ENCODE measurements around the gene MINK1.
A peak's percentile ranks its signal among the peaks of the same experiment; 100 is the strongest.

Gene MINK1

DNA sequence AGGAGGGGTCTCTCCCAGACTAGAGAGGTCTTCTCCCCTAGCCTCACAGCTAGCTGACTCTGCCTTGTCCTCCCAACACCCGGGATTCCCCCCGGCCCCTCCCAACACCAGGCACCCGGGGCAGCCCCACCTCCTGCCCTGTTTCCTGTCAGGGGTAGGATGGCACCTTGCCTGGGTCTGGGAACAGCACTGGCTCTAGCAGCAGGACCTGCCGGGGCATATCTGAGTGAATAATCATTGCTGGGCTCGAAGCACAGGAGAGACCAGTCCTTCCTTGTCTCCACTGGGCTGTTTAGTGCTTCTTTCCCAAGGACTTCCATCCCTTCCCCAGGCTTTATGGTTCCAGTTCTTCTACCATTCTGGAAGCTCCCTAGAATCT lies 25.7 kb downstream of the MINK1 start:
- no peaks in the 10 kb centered on the region; the same call in 1 of the 2 replicates for H3K4me1 ChIP-seq (ENCODE audit: control insufficient read depth, insufficient read depth, low read length)
- ChIA-PET CTCF (interaction anchor here (0.6 to 1.5 kb wide), 3 partner anchors 23 to 70 kb away, joined by 3 to 4 read pairs (median 3); partner anchors contain the start of gene GLTPD2), POLR2A (no interaction called here)
- H3K4me3 ChIP-seq (ENCODE audit: low read depth, low read length): no peak overlapping the region
- H3K36me3 ChIP-seq (ENCODE audit: control insufficient read depth in 2 of 2, insufficient read depth in 1 of 2, low read length in 2 of 2): peaks cover 0 to 21% of the 10 kb centered on the region in 2 experiments; a peak in 2 of 3 replicates
- H3K9me3 ChIP-seq (ENCODE audit: control insufficient read depth, insufficient read depth, low read depth, low read length): no peaks in the 10 kb centered on the region
- H3K27ac ChIP-seq (ENCODE audit: extremely low read depth, low read depth, low read length): no peak overlapping the region
- TF ChIP-seq, protein P1, sequence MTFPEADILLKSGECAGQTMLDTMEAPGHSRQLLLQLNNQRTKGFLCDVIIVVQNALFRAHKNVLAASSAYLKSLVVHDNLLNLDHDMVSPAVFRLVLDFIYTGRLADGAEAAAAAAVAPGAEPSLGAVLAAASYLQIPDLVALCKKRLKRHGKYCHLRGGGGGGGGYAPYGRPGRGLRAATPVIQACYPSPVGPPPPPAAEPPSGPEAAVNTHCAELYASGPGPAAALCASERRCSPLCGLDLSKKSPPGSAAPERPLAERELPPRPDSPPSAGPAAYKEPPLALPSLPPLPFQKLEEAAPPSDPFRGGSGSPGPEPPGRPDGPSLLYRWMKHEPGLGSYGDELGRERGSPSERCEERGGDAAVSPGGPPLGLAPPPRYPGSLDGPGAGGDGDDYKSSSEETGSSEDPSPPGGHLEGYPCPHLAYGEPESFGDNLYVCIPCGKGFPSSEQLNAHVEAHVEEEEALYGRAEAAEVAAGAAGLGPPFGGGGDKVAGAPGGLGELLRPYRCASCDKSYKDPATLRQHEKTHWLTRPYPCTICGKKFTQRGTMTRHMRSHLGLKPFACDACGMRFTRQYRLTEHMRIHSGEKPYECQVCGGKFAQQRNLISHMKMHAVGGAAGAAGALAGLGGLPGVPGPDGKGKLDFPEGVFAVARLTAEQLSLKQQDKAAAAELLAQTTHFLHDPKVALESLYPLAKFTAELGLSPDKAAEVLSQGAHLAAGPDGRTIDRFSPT (tag by site-specific recombination; IDR thresholded peaks at IDR 0.05): no peak
- TF ChIP-seq ZIC2 (tag by site-specific recombination; IDR thresholded peaks at IDR 0.05) (0 out of 2 replicates have a peak, but pooled peaks have one; percentile 19), ZNF514 (tag by site-specific recombination; IDR thresholded peaks at IDR 0.05) (no peak), ZNF157 (tag by site-specific recombination; IDR thresholded peaks at IDR 0.05) (no peak), ZNF558 (tag by site-specific recombination; IDR thresholded peaks at IDR 0.05) (no peak), SCRT2 (tag by site-specific recombination; IDR thresholded peaks at IDR 0.05) (no peak), ZNF785 (tag by site-specific recombination; IDR thresholded peaks at IDR 0.05) (no peak), ZNF324 (tag by site-specific recombination; IDR thresholded peaks at IDR 0.05) (no peak), KLF7 (tag by site-specific recombination; IDR thresholded peaks at IDR 0.05; ENCODE audit: borderline replicate concordance) (no peak)
- TF ChIP-seq, protein P2, sequence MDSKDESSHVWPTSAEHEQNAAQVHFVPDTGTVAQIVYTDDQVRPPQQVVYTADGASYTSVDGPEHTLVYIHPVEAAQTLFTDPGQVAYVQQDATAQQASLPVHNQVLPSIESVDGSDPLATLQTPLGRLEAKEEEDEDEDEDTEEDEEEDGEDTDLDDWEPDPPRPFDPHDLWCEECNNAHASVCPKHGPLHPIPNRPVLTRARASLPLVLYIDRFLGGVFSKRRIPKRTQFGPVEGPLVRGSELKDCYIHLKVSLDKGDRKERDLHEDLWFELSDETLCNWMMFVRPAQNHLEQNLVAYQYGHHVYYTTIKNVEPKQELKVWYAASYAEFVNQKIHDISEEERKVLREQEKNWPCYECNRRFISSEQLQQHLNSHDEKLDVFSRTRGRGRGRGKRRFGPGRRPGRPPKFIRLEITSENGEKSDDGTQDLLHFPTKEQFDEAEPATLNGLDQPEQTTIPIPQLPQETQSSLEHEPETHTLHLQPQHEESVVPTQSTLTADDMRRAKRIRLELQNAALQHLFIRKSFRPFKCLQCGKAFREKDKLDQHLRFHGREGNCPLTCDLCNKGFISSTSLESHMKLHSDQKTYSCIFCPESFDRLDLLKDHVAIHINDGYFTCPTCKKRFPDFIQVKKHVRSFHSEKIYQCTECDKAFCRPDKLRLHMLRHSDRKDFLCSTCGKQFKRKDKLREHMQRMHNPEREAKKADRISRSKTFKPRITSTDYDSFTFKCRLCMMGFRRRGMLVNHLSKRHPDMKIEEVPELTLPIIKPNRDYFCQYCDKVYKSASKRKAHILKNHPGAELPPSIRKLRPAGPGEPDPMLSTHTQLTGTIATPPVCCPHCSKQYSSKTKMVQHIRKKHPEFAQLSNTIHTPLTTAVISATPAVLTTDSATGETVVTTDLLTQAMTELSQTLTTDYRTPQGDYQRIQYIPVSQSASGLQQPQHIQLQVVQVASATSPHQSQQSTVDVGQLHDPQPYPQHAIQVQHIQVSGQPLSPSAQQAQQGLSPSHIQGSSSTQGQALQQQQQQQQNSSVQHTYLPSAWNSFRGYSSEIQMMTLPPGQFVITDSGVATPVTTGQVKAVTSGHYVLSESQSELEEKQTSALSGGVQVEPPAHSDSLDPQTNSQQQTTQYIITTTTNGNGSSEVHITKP (tag by site-specific recombination; IDR thresholded peaks at IDR 0.05): peak; percentile 37
- TF ChIP-seq, protein P3, sequence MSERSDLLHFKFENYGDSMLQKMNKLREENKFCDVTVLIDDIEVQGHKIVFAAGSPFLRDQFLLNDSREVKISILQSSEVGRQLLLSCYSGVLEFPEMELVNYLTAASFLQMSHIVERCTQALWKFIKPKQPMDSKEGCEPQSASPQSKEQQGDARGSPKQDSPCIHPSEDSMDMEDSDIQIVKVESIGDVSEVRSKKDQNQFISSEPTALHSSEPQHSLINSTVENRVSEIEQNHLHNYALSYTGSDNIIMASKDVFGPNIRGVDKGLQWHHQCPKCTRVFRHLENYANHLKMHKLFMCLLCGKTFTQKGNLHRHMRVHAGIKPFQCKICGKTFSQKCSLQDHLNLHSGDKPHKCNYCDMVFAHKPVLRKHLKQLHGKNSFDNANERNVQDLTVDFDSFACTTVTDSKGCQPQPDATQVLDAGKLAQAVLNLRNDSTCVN (tag by site-specific recombination; optimal IDR thresholded peaks at IDR 0.05): no peak
- TF ChIP-seq, protein P4, sequence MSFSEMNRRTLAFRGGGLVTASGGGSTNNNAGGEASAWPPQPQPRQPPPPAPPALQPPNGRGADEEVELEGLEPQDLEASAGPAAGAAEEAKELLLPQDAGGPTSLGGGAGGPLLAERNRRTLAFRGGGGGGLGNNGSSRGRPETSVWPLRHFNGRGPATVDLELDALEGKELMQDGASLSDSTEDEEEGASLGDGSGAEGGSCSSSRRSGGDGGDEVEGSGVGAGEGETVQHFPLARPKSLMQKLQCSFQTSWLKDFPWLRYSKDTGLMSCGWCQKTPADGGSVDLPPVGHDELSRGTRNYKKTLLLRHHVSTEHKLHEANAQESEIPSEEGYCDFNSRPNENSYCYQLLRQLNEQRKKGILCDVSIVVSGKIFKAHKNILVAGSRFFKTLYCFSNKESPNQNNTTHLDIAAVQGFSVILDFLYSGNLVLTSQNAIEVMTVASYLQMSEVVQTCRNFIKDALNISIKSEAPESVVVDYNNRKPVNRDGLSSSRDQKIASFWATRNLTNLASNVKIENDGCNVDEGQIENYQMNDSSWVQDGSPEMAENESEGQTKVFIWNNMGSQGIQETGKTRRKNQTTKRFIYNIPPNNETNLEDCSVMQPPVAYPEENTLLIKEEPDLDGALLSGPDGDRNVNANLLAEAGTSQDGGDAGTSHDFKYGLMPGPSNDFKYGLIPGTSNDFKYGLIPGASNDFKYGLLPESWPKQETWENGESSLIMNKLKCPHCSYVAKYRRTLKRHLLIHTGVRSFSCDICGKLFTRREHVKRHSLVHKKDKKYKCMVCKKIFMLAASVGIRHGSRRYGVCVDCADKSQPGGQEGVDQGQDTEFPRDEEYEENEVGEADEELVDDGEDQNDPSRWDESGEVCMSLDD (tag by site-specific recombination; IDR thresholded peaks at IDR 0.05): no peak

DNA sequence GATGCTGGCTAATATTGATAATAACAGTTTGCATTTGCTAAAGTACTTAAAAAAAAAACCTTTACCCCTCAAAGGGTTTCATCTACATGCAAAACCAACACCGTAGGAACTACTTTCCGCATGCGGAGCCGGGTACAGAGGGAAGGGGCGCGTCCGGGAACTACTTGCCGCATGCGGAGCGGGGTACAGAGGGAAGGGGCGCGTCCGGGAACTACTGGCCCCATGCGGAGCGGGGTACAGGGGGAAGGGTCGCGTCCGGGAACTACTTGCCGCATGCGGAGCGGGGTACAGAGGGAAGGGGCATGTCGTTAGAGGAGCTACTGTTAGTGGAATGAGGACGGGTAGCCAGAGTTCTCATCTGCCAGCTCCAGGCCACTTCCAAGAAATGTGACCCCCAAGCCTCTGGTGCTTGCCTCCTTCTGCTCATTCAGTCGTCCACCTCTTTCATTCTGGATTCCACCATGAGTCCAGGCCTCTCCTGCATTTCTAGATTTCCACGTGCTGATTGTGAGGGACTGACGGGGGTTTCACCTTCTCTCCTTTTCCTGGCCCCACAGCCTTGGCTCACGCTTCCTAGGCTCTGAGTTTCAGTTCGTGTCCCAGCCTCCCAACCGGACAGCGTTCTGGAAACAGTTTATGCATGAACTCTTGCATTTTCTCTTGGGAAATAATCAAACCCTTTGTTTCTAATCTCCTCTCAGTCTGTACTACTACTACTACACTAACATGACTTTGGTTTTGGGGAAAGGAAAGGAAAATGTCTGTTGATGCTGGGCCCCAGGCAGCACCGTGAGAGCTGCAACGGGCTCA lies 26.9 kb downstream of the MINK1 start:
- CTCF ChIA-PET: interaction anchor here (0.6 to 1.5 kb wide), 4 partner anchors 44 to 848 kb away, joined by 3 to 6 read pairs (median 3); partner anchors contain the start of genes ARRB2 and CHRNE
- TF ChIP-seq ZNF157 (tag by site-specific recombination; IDR thresholded peaks at IDR 0.05) (no peak), ZNF664 (tag by site-specific recombination; IDR thresholded peaks at IDR 0.05) (no peak), ZFP37 (tag by site-specific recombination; IDR thresholded peaks at IDR 0.05) (no peak)
- TF ChIP-seq, protein P5, sequence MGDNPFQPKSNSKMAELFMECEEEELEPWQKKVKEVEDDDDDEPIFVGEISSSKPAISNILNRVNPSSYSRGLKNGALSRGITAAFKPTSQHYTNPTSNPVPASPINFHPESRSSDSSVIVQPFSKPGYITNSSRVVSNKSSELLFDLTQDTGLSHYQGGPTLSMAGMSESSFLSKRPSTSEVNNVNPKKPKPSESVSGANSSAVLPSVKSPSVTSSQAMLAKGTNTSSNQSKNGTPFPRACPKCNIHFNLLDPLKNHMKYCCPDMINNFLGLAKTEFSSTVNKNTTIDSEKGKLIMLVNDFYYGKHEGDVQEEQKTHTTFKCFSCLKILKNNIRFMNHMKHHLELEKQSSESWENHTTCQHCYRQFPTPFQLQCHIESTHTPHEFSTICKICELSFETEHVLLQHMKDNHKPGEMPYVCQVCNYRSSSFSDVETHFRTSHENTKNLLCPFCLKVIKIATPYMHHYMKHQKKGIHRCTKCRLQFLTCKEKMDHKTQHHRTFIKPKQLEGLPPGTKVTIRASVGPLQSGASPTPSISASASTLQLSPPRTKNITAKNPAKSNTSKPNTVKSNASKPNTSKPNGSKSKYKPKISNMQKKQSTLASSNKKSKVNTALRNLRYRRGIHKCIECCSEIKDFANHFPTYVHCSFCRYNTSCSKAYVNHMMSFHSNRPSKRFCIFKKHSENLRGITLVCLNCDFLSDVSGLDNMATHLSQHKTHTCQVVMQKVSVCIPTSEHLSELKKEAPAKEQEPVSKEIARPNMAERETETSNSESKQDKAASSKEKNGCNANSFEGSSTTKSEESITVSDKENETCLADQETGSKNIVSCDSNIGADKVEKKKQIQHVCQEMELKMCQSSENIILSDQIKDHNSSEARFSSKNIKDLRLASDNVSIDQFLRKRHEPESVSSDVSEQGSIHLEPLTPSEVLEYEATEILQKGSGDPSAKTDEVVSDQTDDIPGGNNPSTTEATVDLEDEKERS (tag by site-specific recombination; IDR thresholded peaks at IDR 0.05): no peak
- POLR2A ChIA-PET: no interaction called here
- no peak overlapping the region for H3K27ac ChIP-seq (ENCODE audit: extremely low read depth, low read depth, low read length)
- H3K4me3 ChIP-seq (ENCODE audit: low read depth, low read length): no peak overlapping the region
- no peaks in the 10 kb centered on the region; the same call in 1 of the 2 replicates for H3K4me1 ChIP-seq (ENCODE audit: control insufficient read depth, insufficient read depth, low read length)
- peaks cover 0 to 21% of the 10 kb centered on the region in 2 experiments; a peak in 2 of 3 replicates for H3K36me3 ChIP-seq (ENCODE audit: control insufficient read depth in 2 of 2, insufficient read depth in 1 of 2, low read length in 2 of 2)
- H3K9me3 ChIP-seq (ENCODE audit: control insufficient read depth, insufficient read depth, low read depth, low read length): no peaks in the 10 kb centered on the region
